ENCODE results near the gene AGER. TPM values are rescaled to one million over a fixed set of nuclear protein-coding genes. Genes with fewer than 3 reads are reported as not detected.

The AGER gene
- polyA plus RNA-seq, 2 donors = 3.5 to 8.3 TPM

GRCh38 chr6:32163559-32164258 lies 20.3 kb downstream of the AGER start:
- peaks cover 0 to 30% of the 10 kb centered on the region in 2 donors for H3K36me3 ChIP-seq (ENCODE audit: control insufficient read depth in 2 of 2, insufficient read depth in 2 of 2, low read length in 1 of 2)
- peaks cover 0 to 3% of the 10 kb centered on the region in 2 donors for H3K4me1 ChIP-seq (ENCODE audit: control insufficient read depth in 2 of 2, insufficient read depth in 2 of 2, low read length in 1 of 2)
- H3K27ac ChIP-seq (ENCODE audit: low read depth in 2 of 2, low read length in 1 of 2) = no peak overlapping the region
- no peaks in the 10 kb centered on the region for H3K9me3 ChIP-seq (ENCODE audit: control insufficient read depth in 2 of 2, insufficient read depth in 1 of 2, low read depth in 1 of 2, low read length in 1 of 2)
- 86 to 88% methylated on average over 7 of the region's 7 CpGs for WGBS, 2 donors
- H3K27me3 ChIP-seq (ENCODE audit: control insufficient read depth in 1 of 2, insufficient read depth in 2 of 2, low read length in 2 of 2) = no peaks in the 10 kb centered on the region
- no peak overlapping the region for H3K4me3 ChIP-seq (ENCODE audit: low read depth in 1 of 2, low read length in 2 of 2)

- no peaks in the 10 kb centered on the region for H3K9me3 ChIP-seq (ENCODE audit: control insufficient read depth in 2 of 2, insufficient read depth in 1 of 2, low read depth in 1 of 2, low read length in 1 of 2)
- H3K4me1 ChIP-seq (ENCODE audit: control insufficient read depth in 2 of 2, insufficient read depth in 2 of 2, low read length in 1 of 2) = peaks cover 0 to 11% of the 10 kb centered on the region in 2 donors
- H3K27me3 ChIP-seq (ENCODE audit: control insufficient read depth in 1 of 2, insufficient read depth in 2 of 2, low read length in 2 of 2) = no peaks in the 10 kb centered on the region
- no peak overlapping the region for H3K27ac ChIP-seq (ENCODE audit: low read depth in 2 of 2, low read length in 1 of 2)
- H3K36me3 ChIP-seq (ENCODE audit: control insufficient read depth in 2 of 2, insufficient read depth in 2 of 2, low read length in 1 of 2) = peaks cover 4 to 24% of the 10 kb centered on the region in 2 donors
- no peak overlapping the region for H3K4me3 ChIP-seq (ENCODE audit: low read depth in 1 of 2, low read length in 2 of 2)
Measured at GRCh38 chr6:32158052-32158451, 26.0 kb downstream of the AGER start.

GRCh38 chr6:32156891-32157290 lies 27.2 kb downstream of the AGER start:
- WGBS, 2 donors = 89 to 91% methylated on average over 9 of the region's 9 CpGs
- H3K4me1 ChIP-seq (ENCODE audit: control insufficient read depth in 2 of 2, insufficient read depth in 2 of 2, low read length in 1 of 2) = peaks cover 3 to 11% of the 10 kb centered on the region in 2 donors
- H3K36me3 ChIP-seq (ENCODE audit: control insufficient read depth in 2 of 2, insufficient read depth in 2 of 2, low read length in 1 of 2) = peaks cover 4 to 18% of the 10 kb centered on the region in 2 donors
- no peaks in the 10 kb centered on the region for H3K9me3 ChIP-seq (ENCODE audit: control insufficient read depth in 2 of 2, insufficient read depth in 1 of 2, low read depth in 1 of 2, low read length in 1 of 2)
- no peak overlapping the region for H3K27ac ChIP-seq (ENCODE audit: low read depth in 2 of 2, low read length in 1 of 2)
- H3K27me3 ChIP-seq (ENCODE audit: control insufficient read depth in 1 of 2, insufficient read depth in 2 of 2, low read length in 2 of 2) = no peaks in the 10 kb centered on the region
- no peak overlapping the region for H3K4me3 ChIP-seq (ENCODE audit: low read depth in 1 of 2, low read length in 2 of 2)

GRCh38 chr6:32154514-32155161 lies 29.4 kb downstream of the AGER start:
- H3K4me3 ChIP-seq (ENCODE audit: low read depth in 1 of 2, low read length in 2 of 2) = peak overlapping the region; percentile 75 to 92
- peaks cover 4 to 18% of the 10 kb centered on the region in 2 donors for H3K36me3 ChIP-seq (ENCODE audit: control insufficient read depth in 2 of 2, insufficient read depth in 2 of 2, low read length in 1 of 2)
- H3K4me1 ChIP-seq (ENCODE audit: control insufficient read depth in 2 of 2, insufficient read depth in 2 of 2, low read length in 1 of 2) = peaks cover 3 to 11% of the 10 kb centered on the region in 2 donors
- WGBS, 2 donors = 3 to 5% methylated on average over 33 to 34 of the region's 34 CpGs
- H3K9me3 ChIP-seq (ENCODE audit: control insufficient read depth in 2 of 2, insufficient read depth in 1 of 2, low read depth in 1 of 2, low read length in 1 of 2) = no peaks in the 10 kb centered on the region
- no peaks in the 10 kb centered on the region for H3K27me3 ChIP-seq (ENCODE audit: control insufficient read depth in 1 of 2, insufficient read depth in 2 of 2, low read length in 2 of 2)
- peak overlapping the region; percentile 85 to 97 for H3K27ac ChIP-seq (ENCODE audit: low read depth in 2 of 2, low read length in 1 of 2)

GRCh38 chr6:32153564-32154513 lies 30.2 kb downstream of the AGER start, which contains the start of gene PPT2:
TSS of gene PPT2 (plus strand) at chr6:32154141. CDS start at chr6:32154595, 454 bp downstream.
- 1% methylated on average over 52 of the region's 52 CpGs for WGBS, 2 donors
- no peaks in the 10 kb centered on the region for H3K27me3 ChIP-seq (ENCODE audit: control insufficient read depth in 1 of 2, insufficient read depth in 2 of 2, low read length in 2 of 2)
- H3K4me1 ChIP-seq (ENCODE audit: control insufficient read depth in 2 of 2, insufficient read depth in 2 of 2, low read length in 1 of 2) = peaks cover 3 to 11% of the 10 kb centered on the region in 2 donors

GRCh38 chr6:32152769-32153563 lies 31.1 kb downstream of the AGER start:
- H3K9me3 ChIP-seq (ENCODE audit: control insufficient read depth in 2 of 2, insufficient read depth in 1 of 2, low read depth in 1 of 2, low read length in 1 of 2) = no peaks in the 10 kb centered on the region
- peaks cover 3 to 11% of the 10 kb centered on the region in 2 donors for H3K4me1 ChIP-seq (ENCODE audit: control insufficient read depth in 2 of 2, insufficient read depth in 2 of 2, low read length in 1 of 2)
- H3K27me3 ChIP-seq (ENCODE audit: control insufficient read depth in 1 of 2, insufficient read depth in 2 of 2, low read length in 2 of 2) = no peaks in the 10 kb centered on the region
- peak overlapping the region; percentile 75 to 92 for H3K4me3 ChIP-seq (ENCODE audit: low read depth in 1 of 2, low read length in 2 of 2)
- peak overlapping the region; percentile 85 to 97 for H3K27ac ChIP-seq (ENCODE audit: low read depth in 2 of 2, low read length in 1 of 2)
- WGBS, 2 donors = 19 to 29% methylated on average over 35 of the region's 35 CpGs
- peaks cover 4 to 15% of the 10 kb centered on the region in 2 donors for H3K36me3 ChIP-seq (ENCODE audit: control insufficient read depth in 2 of 2, insufficient read depth in 2 of 2, low read length in 1 of 2)

More at GRCh38 chr6:32153564-32154513, 30.2 kb downstream of the AGER start, which contains the start of gene PPT2:
- no peaks in the 10 kb centered on the region for H3K9me3 ChIP-seq (ENCODE audit: control insufficient read depth in 2 of 2, insufficient read depth in 1 of 2, low read depth in 1 of 2, low read length in 1 of 2)
- H3K27ac ChIP-seq (ENCODE audit: low read depth in 2 of 2, low read length in 1 of 2) = peak within 1 kb of the TSS; percentile 85 to 97
- H3K36me3 ChIP-seq (ENCODE audit: control insufficient read depth in 2 of 2, insufficient read depth in 2 of 2, low read length in 1 of 2) = peaks cover 4 to 18% of the 10 kb centered on the region in 2 donors
- H3K4me3 ChIP-seq (ENCODE audit: low read depth in 1 of 2, low read length in 2 of 2) = peak within 1 kb of the TSS; percentile 75 to 92

- peak within 1 kb of the TSS; percentile 25 to 75 for H3K4me3 ChIP-seq (ENCODE audit: low read depth in 1 of 2, low read length in 2 of 2)
- H3K27ac ChIP-seq (ENCODE audit: low read depth in 2 of 2, low read length in 1 of 2) = peak within 1 kb of the TSS; percentile 85 to 97
- H3K36me3 ChIP-seq (ENCODE audit: control insufficient read depth in 2 of 2, insufficient read depth in 2 of 2, low read length in 1 of 2) = peaks cover 0 to 8% of the 10 kb centered on the region in 2 donors
- H3K4me1 ChIP-seq (ENCODE audit: control insufficient read depth in 2 of 2, insufficient read depth in 2 of 2, low read length in 1 of 2) = peaks cover 3 to 11% of the 10 kb centered on the region in 2 donors
- H3K27me3 ChIP-seq (ENCODE audit: control insufficient read depth in 1 of 2, insufficient read depth in 2 of 2, low read length in 2 of 2) = no peaks in the 10 kb centered on the region
- H3K9me3 ChIP-seq (ENCODE audit: control insufficient read depth in 2 of 2, insufficient read depth in 1 of 2, low read depth in 1 of 2, low read length in 1 of 2) = no peaks in the 10 kb centered on the region
- 21 to 27% methylated on average over 14 to 17 of the region's 24 CpGs for WGBS, 2 donors
Measured at GRCh38 chr6:32151863-32152768, 31.9 kb downstream of the AGER start, which contains the start of gene PRRT1. TSS of gene PRRT1 (minus strand) at chr6:32151939. CDS start at chr6:32151827, 112 bp downstream.

- H3K4me3 ChIP-seq (ENCODE audit: low read depth in 1 of 2, low read length in 2 of 2) = peak overlapping the region; percentile 25 to 29
- H3K27me3 ChIP-seq (ENCODE audit: control insufficient read depth in 1 of 2, insufficient read depth in 2 of 2, low read length in 2 of 2) = no peaks in the 10 kb centered on the region
- peaks cover 3 to 11% of the 10 kb centered on the region in 2 donors for H3K4me1 ChIP-seq (ENCODE audit: control insufficient read depth in 2 of 2, insufficient read depth in 2 of 2, low read length in 1 of 2)
- no peaks in the 10 kb centered on the region for H3K9me3 ChIP-seq (ENCODE audit: control insufficient read depth in 2 of 2, insufficient read depth in 1 of 2, low read depth in 1 of 2, low read length in 1 of 2)
- H3K36me3 ChIP-seq (ENCODE audit: control insufficient read depth in 2 of 2, insufficient read depth in 2 of 2, low read length in 1 of 2) = peaks cover 0 to 8% of the 10 kb centered on the region in 2 donors
- WGBS, 2 donors = 38 to 40% methylated on average over 8 of the region's 8 CpGs
- peak overlapping the region; percentile 13 to 38 for H3K27ac ChIP-seq (ENCODE audit: low read depth in 2 of 2, low read length in 1 of 2)
Measured at GRCh38 chr6:32151181-32151862, 32.7 kb downstream of the AGER start.
